NCI-H774 (cell line): ENCODE data around the gene WNT5B.

Source experiments
- DNase-seq: peaks from one replicate; lab custom pipeline; 2025; lab: John Stamatoyannopoulos, UW

Gene WNT5B

GRCh38 chr12:1651946-1652345 is 22.9 kb downstream of the WNT5B start:
- DNase-seq: no peak

GRCh38 chr12:1655225-1655788 is 26.3 kb downstream of the WNT5B start:
- no peak for DNase-seq

- DNase-seq: no peak
These were observed 27.9 kb downstream of the WNT5B start for GRCh38 chr12:1656902-1657301.

- no peak for DNase-seq
These were observed 28.7 kb downstream of the WNT5B start for GRCh38 chr12:1657688-1658087.

GRCh38 chr12:1660304-1661187 is 31.5 kb downstream of the WNT5B start:
- no peak for DNase-seq

- peak; percentile 92 for DNase-seq
These were observed 32.7 kb downstream of the WNT5B start for GRCh38 chr12:1661553-1662335.

- no peak for DNase-seq
These were observed 33.9 kb downstream of the WNT5B start for GRCh38 chr12:1662761-1663439.

GRCh38 chr12:1663440-1664132 is 34.6 kb downstream of the WNT5B start:
- DNase-seq: no peak

- no peak for DNase-seq
These were observed 36.3 kb downstream of the WNT5B start for GRCh38 chr12:1665366-1665765.

GRCh38 chr12:1666215-1666614 is 37.2 kb downstream of the WNT5B start:
- no peak for DNase-seq

- no peak for DNase-seq
These were observed 37.7 kb downstream of the WNT5B start for GRCh38 chr12:1666685-1667162.

GRCh38 chr12:1668833-1669543 is 40.0 kb downstream of the WNT5B start:
- no peak for DNase-seq

GRCh38 chr12:1670358-1671268 is 41.6 kb downstream of the WNT5B start:
- no peak for DNase-seq

- no peak for DNase-seq
These were observed 47.0 kb downstream of the WNT5B start for GRCh38 chr12:1676043-1676442.

GRCh38 chr12:1680804-1681492 is 51.9 kb downstream of the WNT5B start:
- DNase-seq: no peak

GRCh38 chr12:1681493-1681807 is 52.4 kb downstream of the WNT5B start:
- DNase-seq: no peak

- DNase-seq: no peak
These were observed 59.2 kb downstream of the WNT5B start for GRCh38 chr12:1688086-1688710.

GRCh38 chr12:1690578-1691122 is 61.6 kb downstream of the WNT5B start, which contains the start of gene ADIPOR2:
Gene ADIPOR2, plus strand, starts transcription at chr12:1691070. Its CDS starts 63,274 bp downstream, at chr12:1754344.
- peak; percentile 93 for DNase-seq
